Measurements from ENCODE around the gene C18orf63. TPM values are rescaled to one million over a fixed set of nuclear protein-coding genes. Genes with fewer than 3 reads are reported as not detected.

C18orf63 gene
- total RNA-seq, 1 donor from 2014 or later, result not detected

DNA sequence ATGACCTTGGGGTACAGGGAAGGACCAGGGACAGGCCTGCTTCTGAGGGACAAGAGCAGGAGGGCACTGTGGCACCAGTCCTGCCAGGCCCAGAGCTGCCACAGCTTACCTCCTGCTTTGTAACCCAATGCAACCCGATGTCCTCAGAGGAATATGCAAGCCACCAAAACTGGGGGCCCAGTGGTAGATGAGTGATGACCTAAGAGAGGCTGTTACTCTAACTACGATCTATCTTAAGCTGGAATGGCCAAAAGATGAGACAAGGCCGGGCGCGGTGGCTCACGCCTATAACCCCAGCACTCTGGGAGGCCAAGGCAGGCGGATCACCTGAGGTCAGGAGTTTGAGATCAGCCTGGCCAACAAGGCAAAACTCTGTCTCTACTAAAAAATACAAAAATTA is 36.7 kb upstream of the C18orf63 start:
- peaks cover 41% of the 10 kb centered on the region for H3K4me1 Mint-ChIP-seq

DNA sequence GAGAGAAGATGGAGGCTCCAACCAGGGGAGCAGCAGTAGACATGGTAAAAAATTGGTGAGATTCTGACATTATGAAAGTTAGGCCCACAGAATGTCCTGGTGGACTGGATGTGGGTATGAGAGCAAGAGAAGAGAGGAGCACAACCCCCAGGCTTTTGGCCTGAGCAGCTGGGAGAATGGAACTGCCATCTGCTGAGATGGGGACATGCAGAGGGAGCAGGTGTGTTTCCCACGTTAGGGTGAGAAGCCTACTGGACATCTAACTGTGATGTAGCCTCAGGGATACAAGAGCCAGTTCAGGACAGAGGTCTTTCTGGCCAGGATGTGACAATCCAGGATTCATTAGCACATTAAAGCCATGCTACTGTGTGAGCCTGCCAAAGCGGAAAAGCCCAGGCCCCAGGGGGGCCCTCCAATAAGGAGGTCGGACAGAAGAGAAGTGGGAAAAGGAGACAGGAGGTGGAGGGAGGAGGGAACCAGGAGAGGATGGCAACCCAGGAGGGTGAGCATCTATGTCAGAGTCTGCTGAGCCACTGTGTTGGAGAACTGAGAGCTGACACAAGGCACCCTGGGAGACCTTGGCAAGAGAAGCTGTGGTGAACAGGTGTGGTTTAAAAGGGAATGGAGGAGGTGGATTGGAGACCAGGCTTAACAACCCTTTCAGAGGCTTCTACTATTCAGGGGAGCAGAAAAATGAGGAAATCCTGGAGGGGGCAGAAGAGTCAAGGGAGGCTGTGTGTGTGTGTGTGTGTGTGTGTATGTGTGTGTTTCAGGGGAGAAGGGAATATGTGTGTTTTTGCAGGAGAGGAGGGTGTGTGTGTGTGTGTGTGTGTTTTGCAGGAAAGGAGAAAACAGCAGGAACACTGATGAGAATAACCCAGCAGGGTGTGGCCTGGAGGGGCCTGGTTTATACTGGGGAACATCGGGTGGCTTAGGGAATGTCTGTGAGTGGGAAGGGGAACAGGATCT is 34.3 kb upstream of the C18orf63 start:
- DNase-seq (ENCODE audit: low read depth, low spot score), result no peak
- H3K27me3 Mint-ChIP-seq (ENCODE audit: low read depth), result no peaks in the 10 kb centered on the region
- TF ChIP-seq, protein P1, sequence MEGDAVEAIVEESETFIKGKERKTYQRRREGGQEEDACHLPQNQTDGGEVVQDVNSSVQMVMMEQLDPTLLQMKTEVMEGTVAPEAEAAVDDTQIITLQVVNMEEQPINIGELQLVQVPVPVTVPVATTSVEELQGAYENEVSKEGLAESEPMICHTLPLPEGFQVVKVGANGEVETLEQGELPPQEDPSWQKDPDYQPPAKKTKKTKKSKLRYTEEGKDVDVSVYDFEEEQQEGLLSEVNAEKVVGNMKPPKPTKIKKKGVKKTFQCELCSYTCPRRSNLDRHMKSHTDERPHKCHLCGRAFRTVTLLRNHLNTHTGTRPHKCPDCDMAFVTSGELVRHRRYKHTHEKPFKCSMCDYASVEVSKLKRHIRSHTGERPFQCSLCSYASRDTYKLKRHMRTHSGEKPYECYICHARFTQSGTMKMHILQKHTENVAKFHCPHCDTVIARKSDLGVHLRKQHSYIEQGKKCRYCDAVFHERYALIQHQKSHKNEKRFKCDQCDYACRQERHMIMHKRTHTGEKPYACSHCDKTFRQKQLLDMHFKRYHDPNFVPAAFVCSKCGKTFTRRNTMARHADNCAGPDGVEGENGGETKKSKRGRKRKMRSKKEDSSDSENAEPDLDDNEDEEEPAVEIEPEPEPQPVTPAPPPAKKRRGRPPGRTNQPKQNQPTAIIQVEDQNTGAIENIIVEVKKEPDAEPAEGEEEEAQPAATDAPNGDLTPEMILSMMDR (conservative IDR thresholded peaks at IDR 0.05), result no peak
- peaks cover 47% of the 10 kb centered on the region for H3K4me1 Mint-ChIP-seq
- peak overlapping the region; percentile 83 for H3K27ac Mint-ChIP-seq (ENCODE audit: unreplicated experiment)
- peaks cover 2% of the 10 kb centered on the region for H3K36me3 Mint-ChIP-seq (ENCODE audit: low read depth)
- peak overlapping the region; percentile 24 for H3K4me3 Mint-ChIP-seq
- H3K9me3 Mint-ChIP-seq, result no peaks in the 10 kb centered on the region

More for the DNA sequence above, 36.7 kb upstream of the C18orf63 start:
- TF ChIP-seq, protein P1 (conservative IDR thresholded peaks at IDR 0.05), result no peak
- H3K36me3 Mint-ChIP-seq (ENCODE audit: low read depth), result peaks cover 2% of the 10 kb centered on the region
- no peaks in the 10 kb centered on the region for H3K9me3 Mint-ChIP-seq
- H3K4me3 Mint-ChIP-seq, result no peak overlapping the region
- no peak overlapping the region for H3K27ac Mint-ChIP-seq (ENCODE audit: unreplicated experiment)
- no peaks in the 10 kb centered on the region for H3K27me3 Mint-ChIP-seq (ENCODE audit: low read depth)
- no peak for DNase-seq (ENCODE audit: low read depth, low spot score)

DNA sequence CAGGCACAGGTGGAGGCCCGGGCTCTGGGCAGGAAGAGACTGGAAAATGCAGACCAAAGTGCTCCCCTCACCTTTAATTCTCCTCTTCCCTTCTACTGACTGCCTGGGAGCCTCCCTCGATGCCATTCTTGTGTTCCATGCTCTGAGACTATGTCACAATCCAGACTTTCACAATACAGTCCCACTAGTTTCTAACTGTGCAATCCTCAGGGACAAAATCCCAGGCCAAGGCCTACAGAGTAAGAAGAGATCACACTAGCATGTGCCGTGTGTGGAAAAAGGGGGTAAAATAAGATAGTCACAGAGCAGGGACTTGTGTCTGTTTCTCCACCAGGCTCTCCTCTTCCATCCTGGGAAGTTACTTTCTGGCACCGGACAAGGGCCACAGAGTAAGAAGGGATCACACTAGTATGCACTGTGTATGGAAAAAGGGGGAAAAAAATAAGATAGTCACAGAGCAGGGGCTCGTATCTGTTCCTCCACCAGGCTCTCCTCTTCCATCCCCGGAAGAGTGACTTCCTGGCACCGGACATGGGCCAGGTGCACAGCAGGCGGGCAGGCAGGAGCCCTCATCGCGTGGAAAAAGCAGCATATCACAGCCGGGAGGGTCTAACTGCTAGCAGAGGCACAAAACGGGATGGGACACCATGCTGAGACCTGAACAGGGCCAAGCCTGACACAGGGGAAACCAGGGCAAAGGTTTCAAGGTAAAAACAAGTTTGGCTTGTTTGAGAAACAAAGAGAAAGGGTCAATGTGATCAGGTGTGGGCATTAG is 33.5 kb upstream of the C18orf63 start:
- peak overlapping the region; percentile 45 for H3K4me3 Mint-ChIP-seq

DNA sequence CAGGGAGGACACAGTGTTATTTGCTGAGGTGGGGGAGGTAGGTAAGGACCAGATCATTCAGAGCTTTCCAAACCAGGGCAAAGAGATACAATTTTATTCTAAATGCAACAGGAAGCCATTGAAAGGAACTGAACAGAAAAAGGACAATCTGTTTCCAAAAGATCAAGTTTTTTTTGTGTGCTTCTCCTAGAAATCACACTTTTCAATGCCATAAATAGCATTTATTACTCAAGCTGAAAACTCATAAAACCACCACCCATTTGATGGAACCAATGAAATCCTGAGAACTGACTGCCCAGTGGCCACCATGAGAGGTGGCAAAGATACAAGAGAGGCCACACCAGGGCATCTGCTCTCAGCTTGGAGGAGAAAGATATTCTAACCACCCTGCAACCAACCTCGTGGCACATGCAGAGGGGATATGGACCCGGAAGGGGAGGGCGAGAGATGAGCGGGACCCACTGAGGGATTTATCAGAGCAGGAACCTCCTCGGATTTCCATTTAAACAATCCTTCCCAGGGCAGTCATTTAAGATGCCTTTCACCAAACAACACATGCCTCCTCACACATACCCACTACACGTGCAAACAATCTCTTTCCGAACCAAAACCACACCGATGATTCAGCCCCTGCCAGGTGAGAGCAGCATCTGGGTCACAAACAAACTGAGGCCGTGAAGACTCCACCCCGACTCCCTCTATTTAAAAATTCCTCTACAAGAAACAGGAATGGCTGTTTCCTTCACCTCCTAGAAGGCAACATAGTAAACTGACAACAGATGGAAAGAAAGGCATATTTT is 32.7 kb upstream of the C18orf63 start:
- H3K27ac Mint-ChIP-seq (ENCODE audit: unreplicated experiment), result no peak overlapping the region
- H3K27me3 Mint-ChIP-seq (ENCODE audit: low read depth), result no peaks in the 10 kb centered on the region
- peaks cover 47% of the 10 kb centered on the region for H3K4me1 Mint-ChIP-seq
- no peak for DNase-seq (ENCODE audit: low read depth, low spot score)
- H3K4me3 Mint-ChIP-seq, result peak overlapping the region; percentile 24
- no peaks in the 10 kb centered on the region for H3K36me3 Mint-ChIP-seq (ENCODE audit: low read depth)
- no peaks in the 10 kb centered on the region for H3K9me3 Mint-ChIP-seq
- TF ChIP-seq, protein P1 (conservative IDR thresholded peaks at IDR 0.05), result no peak

More for the DNA sequence above, 33.5 kb upstream of the C18orf63 start:
- no peaks in the 10 kb centered on the region for H3K36me3 Mint-ChIP-seq (ENCODE audit: low read depth)
- TF ChIP-seq, protein P1 (conservative IDR thresholded peaks at IDR 0.05), result no peak
- DNase-seq (ENCODE audit: low read depth, low spot score), result no peak
- H3K27ac Mint-ChIP-seq (ENCODE audit: unreplicated experiment), result peak overlapping the region; percentile 73
- H3K27me3 Mint-ChIP-seq (ENCODE audit: low read depth), result no peaks in the 10 kb centered on the region
- H3K9me3 Mint-ChIP-seq, result no peaks in the 10 kb centered on the region
- H3K4me1 Mint-ChIP-seq, result peaks cover 47% of the 10 kb centered on the region

DNA sequence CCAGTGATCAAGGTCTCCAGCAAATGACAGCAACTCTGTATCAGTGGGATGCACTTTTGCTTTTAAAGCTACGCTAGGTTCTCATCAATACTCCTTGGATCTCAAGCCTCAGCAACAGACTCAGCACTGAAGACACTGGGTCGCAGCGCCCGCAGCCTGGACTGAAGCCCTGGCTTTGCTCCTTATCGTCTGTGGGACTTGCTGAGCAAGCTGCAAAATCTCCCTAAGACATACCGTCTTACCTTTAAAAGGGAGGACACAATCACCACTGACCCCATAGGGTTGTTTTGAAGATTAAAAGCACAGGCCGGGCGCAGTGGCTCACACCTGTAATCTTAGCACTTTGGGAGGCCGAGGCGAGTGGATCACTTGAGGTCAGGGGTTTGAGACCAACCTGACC is 32.0 kb upstream of the C18orf63 start:
- Mint-ChIP-seq H3K4me3 (no peak overlapping the region), H3K36me3 (ENCODE audit: low read depth) (no peaks in the 10 kb centered on the region), H3K4me1 (peaks cover 47% of the 10 kb centered on the region), H3K27me3 (ENCODE audit: low read depth) (no peaks in the 10 kb centered on the region), H3K27ac (ENCODE audit: unreplicated experiment) (no peak overlapping the region), H3K9me3 (no peaks in the 10 kb centered on the region)
- TF ChIP-seq, protein P1 (conservative IDR thresholded peaks at IDR 0.05), result no peak
- DNase-seq (ENCODE audit: low read depth, low spot score), result no peak

All from neural crest cell (in vitro differentiated cells).